AG10803 (cell line): ENCODE data around the gene GEMIN7.

Experiments used
- DNase-seq: peaks from one replicate; pipeline ENCODE4 v3.0.0; 2010; ENCODE audit warnings: low read depth
- H3K4me3 ChIP-seq: 2 replicates; pipeline ENCODE4 v1.5.1; 2011; ENCODE audit warnings: mild to moderate bottlenecking, low read length, control low read depth
- CTCF ChIP-seq: conservative IDR thresholded peaks from 2 replicates; pipeline ENCODE4 v1.5.1; 2011; ENCODE audit warnings: mild to moderate bottlenecking, low read length, control low read depth, inconsistent platforms

Gene GEMIN7

DNA sequence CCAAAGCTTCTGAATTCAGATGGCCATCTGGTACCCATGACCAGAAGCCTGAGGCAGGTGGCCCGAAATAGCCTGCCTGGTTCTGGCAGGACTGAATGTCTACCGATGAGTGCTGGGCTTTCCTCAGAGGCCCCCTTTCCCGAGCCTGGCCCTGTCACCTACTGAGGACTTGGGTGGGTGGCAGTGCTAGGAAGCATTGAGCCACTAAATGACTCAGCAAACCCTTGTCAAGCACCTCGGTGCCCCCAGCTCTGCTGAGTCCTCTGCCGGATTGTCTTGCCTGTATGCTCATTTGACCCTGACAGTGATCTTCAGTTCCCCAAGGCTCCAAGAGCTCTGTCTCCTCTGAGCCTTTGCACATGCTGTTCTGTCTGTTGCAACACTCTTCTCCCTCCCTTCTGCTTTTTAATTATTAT is 31.8 kb downstream of the GEMIN7 start:
- TF ChIP-seq CTCF, result no peak
- no peak for DNase-seq
- no peak overlapping the region for H3K4me3 ChIP-seq

DNA sequence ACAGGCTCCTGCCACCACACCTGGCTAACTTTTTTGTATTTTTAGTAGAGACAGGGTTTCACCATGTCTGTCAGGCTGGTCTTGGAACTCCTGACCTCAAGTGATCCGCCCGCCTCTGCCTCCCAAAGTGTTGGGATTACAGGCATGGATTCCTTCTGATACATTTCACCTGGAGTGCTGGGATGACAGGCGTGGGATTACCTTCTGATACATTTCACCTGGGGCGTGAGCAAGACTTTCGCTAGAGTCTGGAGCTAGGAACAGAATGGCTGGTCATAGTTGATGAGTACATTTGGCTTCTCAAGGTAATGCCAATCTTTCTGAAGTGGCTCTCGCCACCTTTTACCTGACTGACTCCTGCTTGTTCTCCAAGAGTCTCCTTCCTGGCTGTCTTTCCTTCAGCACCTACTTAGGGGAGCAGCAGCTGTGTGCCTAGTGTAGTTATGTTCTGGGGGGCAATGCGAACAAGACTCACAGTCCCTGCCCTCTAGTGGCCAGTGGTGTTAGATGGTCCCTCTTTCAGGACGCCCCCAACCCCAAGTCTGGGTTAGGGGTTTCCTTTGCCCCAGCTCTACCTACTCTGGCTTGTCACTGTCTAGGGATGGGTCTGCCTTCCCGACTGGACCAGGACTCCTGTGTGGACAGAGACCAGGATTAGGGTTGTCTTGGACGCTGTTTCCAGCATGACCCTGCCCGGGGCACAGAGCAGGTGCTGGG is 33.2 kb downstream of the GEMIN7 start:
- no peak overlapping the region for H3K4me3 ChIP-seq
- DNase-seq, result no peak
- no peak for TF ChIP-seq CTCF

DNA sequence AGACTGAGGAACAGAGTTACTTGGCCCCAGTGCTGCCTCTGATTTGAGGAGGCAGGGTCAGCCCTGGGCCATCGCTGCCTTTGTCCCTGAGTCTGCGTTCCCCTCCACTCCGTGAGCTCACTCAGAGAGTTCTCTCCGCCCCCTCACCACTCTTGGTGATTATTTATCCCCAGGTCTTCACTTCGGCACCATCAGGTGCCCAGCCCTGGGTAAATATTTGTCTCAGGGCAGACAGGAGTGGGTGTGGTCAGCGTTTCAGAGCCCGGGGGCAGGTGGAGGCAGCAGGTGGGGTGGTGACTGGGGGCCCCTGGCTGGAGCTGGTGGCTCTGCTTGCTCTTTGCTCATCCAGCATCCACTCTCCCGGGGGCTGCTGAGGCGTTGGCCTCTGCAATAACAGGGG is 34.6 kb downstream of the GEMIN7 start:
- no peak for DNase-seq
- TF ChIP-seq CTCF, result no peak
- no peak overlapping the region for H3K4me3 ChIP-seq

GRCh38 chr19:45114116-45114515 is 35.1 kb downstream of the GEMIN7 start:
- TF ChIP-seq CTCF, result no peak
- no peak overlapping the region for H3K4me3 ChIP-seq
- no peak for DNase-seq

- no peak overlapping the region for H3K4me3 ChIP-seq
- TF ChIP-seq CTCF, result no peak
- no peak for DNase-seq
Observed at GRCh38 chr19:45115809-45116615, 37.0 kb downstream of the GEMIN7 start.

DNA sequence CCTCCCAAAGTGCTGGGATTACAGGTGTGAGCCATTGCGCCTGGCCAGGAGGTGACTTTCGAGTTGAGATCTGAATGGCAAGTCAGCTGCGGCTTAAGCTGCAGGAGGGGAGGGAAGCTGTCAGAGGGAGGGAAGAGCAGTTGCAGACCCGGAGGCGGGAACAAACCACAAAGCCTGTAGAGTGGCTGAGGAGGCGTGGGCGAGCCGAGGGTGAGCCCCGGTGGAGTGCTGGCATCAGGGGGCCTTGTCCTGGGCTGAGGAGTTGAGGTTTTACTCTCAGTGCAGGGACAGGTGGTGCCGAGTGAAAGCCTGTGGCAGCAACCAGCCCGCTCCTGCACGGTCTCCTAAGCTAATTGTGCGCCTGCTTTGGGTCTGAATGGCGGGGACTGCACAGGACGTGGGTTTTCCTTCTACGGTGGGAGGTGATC is 38.1 kb downstream of the GEMIN7 start:
- H3K4me3 ChIP-seq, result no peak overlapping the region
- no peak for TF ChIP-seq CTCF
- DNase-seq, result no peak

GRCh38 chr19:45117671-45118070 is 38.6 kb downstream of the GEMIN7 start:
- DNase-seq, result no peak
- no peak overlapping the region for H3K4me3 ChIP-seq
- TF ChIP-seq CTCF, result no peak
